SK-N-SH (cell line): ENCODE data around the gene SPEG. TPM values are rescaled to one million over a fixed set of nuclear protein-coding genes. Genes with fewer than 3 reads are reported as not detected.

ENCODE experiments used
- CTCF ChIA-PET: fragments of 300-600, 350-600 bp; formaldehyde crosslinking; extraction: SDS; loops from one replicate; lab custom pipeline; 2021; lab: Yijun Ruan, JAX
- POLR2A ChIA-PET: fragments of 350-600 bp; sonication (Branson Sonifier 250); formaldehyde crosslinking; extraction: SDS; loops from one replicate; lab custom pipeline; 2020; ENCODE audit warnings: antibody characterized with exemption, inconsistent platforms; lab: Yijun Ruan, JAX
- DNase-seq: peaks from one replicate; pipeline ENCODE4 v3.0.0; 2012
- H2AFZ ChIP-seq: fragments of 200-600 bp; sonication (generic); 2 replicates; pipeline ENCODE4 v1.8.1; 2016; ENCODE audit warnings: antibody characterized with exemption, mild to moderate bottlenecking, low read depth
- H3F3A ChIP-seq: fragments of 200-600 bp; sonication (generic); replicated peaks from 2 replicates; pipeline ENCODE3; 2016; ENCODE audit warnings: antibody characterized with exemption, mild to moderate bottlenecking; ENCODE audit not compliant: insufficient read depth
- H3K27ac ChIP-seq, 2 experiments: fragments of 200-500 bp in 1 of 2; fragments of 200-600 bp in 1 of 2; sonication (Bioruptor generic) in 1 of 2; sonication (generic), shearing (Covaris generic) in 1 of 2; 2 replicates each; pipeline versions ENCODE4 v1.5.1 to v1.6.1; 2014 to 2016; ENCODE audit warnings: low read depth in 2 of 2, inconsistent platforms in 1 of 2, low read length in 1 of 2, mild to moderate bottlenecking in 1 of 2, mixed read lengths in 1 of 2
- H3K27me3 ChIP-seq: fragments of 200-600 bp; sonication (generic), shearing (Covaris generic); 2 replicates; pipeline ENCODE4 v1.6.1; 2016; ENCODE audit warnings: mixed run types; ENCODE audit not compliant: insufficient read depth
- H3K36me3 ChIP-seq, 2 experiments: fragments of 200-500 bp in 1 of 2; fragments of 200-600 bp in 1 of 2; sonication (Bioruptor generic) in 1 of 2; sonication (generic) in 1 of 2; replicated peaks in 1 of 2; 2 replicates each; pipeline versions ENCODE3 to v1.5.1; 2014 to 2016; ENCODE audit warnings: low read length in 1 of 2, mild to moderate bottlenecking in 1 of 2; ENCODE audit not compliant: insufficient read depth in 2 of 2, control insufficient read depth in 1 of 2
- H3K4me1 ChIP-seq, 2 experiments: fragments of 200-500 bp in 1 of 2; fragments of 200-600 bp in 1 of 2; sonication (Bioruptor generic) in 1 of 2; sonication (generic), shearing (Covaris generic) in 1 of 2; 2 replicates each; pipeline versions ENCODE4 v1.5.1 to v1.6.1; 2014 to 2016; ENCODE audit warnings: low read depth in 1 of 2, low read length in 1 of 2, mixed run types in 1 of 2; ENCODE audit not compliant: insufficient read depth in 2 of 2, control insufficient read depth in 1 of 2
- H3K4me2 ChIP-seq: fragments of 200-600 bp; sonication (generic), shearing (Covaris generic); 2 replicates; pipeline ENCODE4 v1.6.1; 2017; ENCODE audit warnings: mixed run types
- H3K4me3 ChIP-seq, 2 experiments: fragments of 200-500 bp in 1 of 2; fragments of 200-600 bp in 1 of 2; sonication (Bioruptor generic) in 1 of 2; sonication (generic), shearing (Covaris generic) in 1 of 2; 2 replicates each; pipeline versions ENCODE4 v1.5.1 to v1.8.1; 2014 to 2016; ENCODE audit warnings: low read depth in 2 of 2, inconsistent platforms in 1 of 2, low read length in 1 of 2, mild to moderate bottlenecking in 1 of 2, mixed read lengths in 1 of 2, moderate library complexity in 1 of 2
- H3K79me2 ChIP-seq: fragments of 200-600 bp; sonication (generic); 2 replicates; pipeline ENCODE4 v1.8.1; 2017; ENCODE audit warnings: mild to moderate bottlenecking; ENCODE audit not compliant: insufficient read depth
- H3K9ac ChIP-seq: fragments of 200-600 bp; sonication (generic); 2 replicates; pipeline ENCODE4 v1.6.1; 2017; ENCODE audit warnings: mixed run types
- H3K9me2 ChIP-seq: fragments of 200-600 bp; sonication (generic); 2 replicates; pipeline ENCODE4 v1.6.1; 2017; ENCODE audit warnings: mixed run types
- H3K9me3 ChIP-seq: fragments of 200-600 bp; sonication (generic); 2 replicates; pipeline ENCODE4 v1.6.1; 2017; ENCODE audit warnings: mixed run types, mild to moderate bottlenecking, moderate library complexity
- H4K20me1 ChIP-seq: fragments of 200-600 bp; sonication (generic); 2 replicates; pipeline ENCODE4 v1.6.1; 2017; ENCODE audit warnings: mild to moderate bottlenecking, mixed run types; ENCODE audit not compliant: insufficient read depth
- CTCF ChIP-seq: fragments of 200-600 bp; sonication (generic); IDR thresholded peaks from 2 replicates; pipeline ENCODE4 v1.6.1; 2017; ENCODE audit warnings: antibody characterized with exemption, mild to moderate bottlenecking, moderate library complexity
- ELF1 ChIP-seq: IDR thresholded peaks from 2 replicates; pipeline ENCODE4 v1.4.0; 2012
- EZH2phosphoT487 ChIP-seq: fragments of 200-600 bp; sonication (generic); IDR thresholded peaks from 2 replicates; pipeline ENCODE4 v1.6.1; 2017; ENCODE audit warnings: low read depth, mixed run types, mild to moderate bottlenecking, antibody characterized with exemption, moderate library complexity, borderline replicate concordance
- FOXM1 ChIP-seq: IDR thresholded peaks from 2 replicates; pipeline ENCODE4 v1.4.0; 2012; ENCODE audit warnings: low read depth, mild to moderate bottlenecking
- GATA2 ChIP-seq: sonication (generic); formaldehyde crosslinking; IDR thresholded peaks from 2 replicates; pipeline ENCODE4 v1.5.0; 2020; ENCODE audit warnings: mild to moderate bottlenecking, missing genetic modification reagents
- IRF3 ChIP-seq: fragments of 150-350 bp; IDR thresholded peaks from 2 replicates; pipeline ENCODE4 v1.6.1; 2016; ENCODE audit warnings: mild to moderate bottlenecking, low read depth, low read length
- JUND ChIP-seq: IDR thresholded peaks from 2 replicates; pipeline ENCODE4 v1.4.0; 2012
- MXI1 ChIP-seq: IDR thresholded peaks from 2 replicates; pipeline ENCODE4 v1.6.1; 2012; ENCODE audit warnings: mild to moderate bottlenecking, low read depth, low read length, improper control_type of control experiment
- NFIC ChIP-seq: IDR thresholded peaks from 2 replicates; pipeline ENCODE4 v1.4.0; 2012; ENCODE audit warnings: borderline replicate concordance
- NRF1 ChIP-seq: IDR thresholded peaks from 2 replicates; pipeline ENCODE4 v1.6.1; 2012; ENCODE audit warnings: low read depth, mild to moderate bottlenecking, low read length
- POLR2AphosphoS5 ChIP-seq: IDR thresholded peaks from 2 replicates; pipeline ENCODE4 v1.6.1; 2012; ENCODE audit warnings: low read depth, low read length
- RAD21 ChIP-seq: IDR thresholded peaks from 2 replicates; pipeline ENCODE4 v1.6.1; 2012; ENCODE audit warnings: mild to moderate bottlenecking, low read length
- REST ChIP-seq: IDR thresholded peaks from 2 replicates; pipeline ENCODE4 v1.6.1; 2012; ENCODE audit warnings: mild to moderate bottlenecking, low read depth, low read length, moderate library complexity
- RFX5 ChIP-seq: IDR thresholded peaks from 2 replicates; pipeline ENCODE4 v1.6.1; 2012; ENCODE audit warnings: mild to moderate bottlenecking, improper control_type of control experiment, low read length
- RXRA ChIP-seq: IDR thresholded peaks from 2 replicates; pipeline ENCODE4 v1.4.0; 2012; ENCODE audit warnings: low read depth, mild to moderate bottlenecking, borderline replicate concordance
- SIN3A ChIP-seq: IDR thresholded peaks from 2 replicates; pipeline ENCODE4 v1.6.1; 2012; ENCODE audit warnings: low read depth, mild to moderate bottlenecking, low read length, moderate library complexity, borderline replicate concordance
- SMC3 ChIP-seq: IDR thresholded peaks from 2 replicates; pipeline ENCODE4 v1.6.1; 2012; ENCODE audit warnings: low read depth, low read length, improper control_type of control experiment
- TEAD4 ChIP-seq: IDR thresholded peaks from 2 replicates; pipeline ENCODE4 v1.4.0; 2012; ENCODE audit warnings: mild to moderate bottlenecking, borderline replicate concordance; ENCODE audit not compliant: insufficient read depth
- USF1 ChIP-seq: IDR thresholded peaks from 2 replicates; pipeline ENCODE4 v1.4.0; 2012; ENCODE audit warnings: low read depth, borderline replicate concordance
- YY1 ChIP-seq: IDR thresholded peaks from 2 replicates; pipeline ENCODE4 v1.4.0; 2012; ENCODE audit warnings: low read depth, mild to moderate bottlenecking
- WGBS: methylation state at CpG from one replicate; pipeline ENCODE4 v1.1.6; 2017; ENCODE audit warnings: low lambda C conversion rate; 5-methylcytosine and 5-hydroxymethylcytosine counted together
- polyA plus RNA-seq, 3 experiments: library from polyadenylated mRNA; depleted of rRNA; stranded (reverse); fragments of >200 nt; gene quantifications; 2 replicates each; pipeline ENCODE4 v1.2.3, GENCODE V29; 2012

The SPEG gene
- polyA plus RNA-seq, 1 of the 3 experiments (the other 2 are of a cell fraction), result 107 TPM

GRCh38 chr2:219499058-219499307 lies 64.3 kb downstream of the SPEG start:
- H3K27me3 ChIP-seq, result no peaks in the 10 kb centered on the region
- no peak for DNase-seq
- no peak for TF ChIP-seq FOXM1
- TF ChIP-seq MXI1, result no peak
- TF ChIP-seq NRF1, result no peak
- no peak for TF ChIP-seq RFX5
- no peak for TF ChIP-seq YY1
- TF ChIP-seq POLR2AphosphoS5, result no peak
- no peak for TF ChIP-seq GATA2 (CRISPR knock-in tag)
- TF ChIP-seq IRF3, result no peak
- no peak for TF ChIP-seq CTCF
- TF ChIP-seq RAD21, result no peak
- no peak for TF ChIP-seq SMC3
- TF ChIP-seq REST, result no peak
- TF ChIP-seq RXRA, result no peak
- TF ChIP-seq USF1, result no peak
- no peak for TF ChIP-seq ELF1
- TF ChIP-seq SIN3A, result no peak
- TF ChIP-seq TEAD4, result no peak
- TF ChIP-seq JUND, result no peak
- no peak for TF ChIP-seq NFIC
- TF ChIP-seq EZH2phosphoT487, result no peak
- TF ChIP-seq, all 33 proteins: peak for 0
- Histone ChIP-seq H3K27ac (peak overlapping the region; percentile 81 to 99), H4K20me1 (no peaks in the 10 kb centered on the region), H3K79me2 (peaks cover 20% of the 10 kb centered on the region), H3K4me2 (peak overlapping the region; percentile 98), H3K9me2 (no peaks in the 10 kb centered on the region), H3K4me3 (peak overlapping the region; percentile 81 to 85), H3F3A (no peaks in the 10 kb centered on the region), H2AFZ (peak overlapping the region; percentile 24; the same call in 1 of the 2 replicates), H3K9ac (peak overlapping the region; percentile 90), H3K4me1 (peaks cover 16 to 73% of the 10 kb centered on the region in 2 experiments), H3K36me3 (peaks cover 5 to 12% of the 10 kb centered on the region in 2 experiments), H3K9me3 (no peaks in the 10 kb centered on the region)
- CTCF ChIA-PET, result interaction anchor here (0.8 to 62.1 kb wide), 4 partner anchors 5 to 110 kb away, joined by 4 to 2824 read pairs (median 1416); partner anchors contain the start of genes ASIC4, CHPF, GMPPA and TMEM198
- POLR2A ChIA-PET, result interaction anchor here (0.6 to 4.6 kb wide), 11 partner anchors 8 to 1202 kb away, joined by 3 to 53 read pairs (median 12); partner anchors contain the start of genes ASIC4, CHPF and TMEM198
- WGBS, result 3% methylated on average over 3 of the region's 3 CpGs
